HepG2 (cell line): ENCODE measurements around the gene S100A10. TPM values are rescaled to one million over a fixed set of nuclear protein-coding genes. Genes with fewer than 3 reads are reported as not detected.
A peak's percentile ranks its signal among the peaks of the same experiment; 100 is the strongest.

Experiments
- ATAC-seq: fragments of 200-7000 bp; cut with Tn5 transposase; 3 replicates; pipeline ENCODE4 v1.9.1; 2020; ENCODE audit warnings: mild to moderate bottlenecking, moderate library complexity
- BruUV-seq: library from RNA; stranded (reverse); fragments of 400-500 nt; replicated peaks from 2 replicates; lab custom pipeline; 2021; lab: Mats Ljungman, UMichigan
- CTCF ChIA-PET: fragments of 300-600 bp; formaldehyde crosslinking; extraction: SDS; loops from one replicate; lab custom pipeline; 2021; ENCODE audit warnings: low total read pairs, inconsistent platforms, low intra/inter-chr PET ratio; lab: Yijun Ruan, JAX
- POLR2A ChIA-PET: fragments of 350-600 bp; sonication (Branson Sonifier 250); formaldehyde crosslinking; loops from one replicate; lab custom pipeline; 2020; ENCODE audit warnings: antibody characterized with exemption, inconsistent platforms; lab: Yijun Ruan, JAX
- DNase-seq: peaks from one replicate; pipeline ENCODE4 v3.0.0-alpha.2; 2015; ENCODE audit warnings: low spot score
- FAIRE-seq: peaks from 3 replicates; lab custom pipeline; 2011; peaks lifted over from hg19 to GRCh38; lab: Jason Lieb, UNC
- H2AFZ ChIP-seq: one replicate; pipeline ENCODE4 v1.6.1; 2011; ENCODE audit warnings: low read length, inconsistent platforms
- H3K27ac ChIP-seq: fragments of 300-600 bp; 3 replicates; pipeline ENCODE4 v1.8.0; 2011; ENCODE audit warnings: mixed run types, mild to moderate bottlenecking, mixed read lengths, low read length, inconsistent platforms; ENCODE audit not compliant: insufficient read depth; ENCODE audit errors: extremely low read length
- H3K27me3 ChIP-seq, 2 experiments: fragments of 200-600 bp in 1 of 2; 2 replicates in 1 of 2; 3 replicates in 1 of 2; pipeline versions ENCODE4 v1.6.0 to v1.8.0; 2011; ENCODE audit warnings: low read length in 2 of 2, mild to moderate bottlenecking in 2 of 2, moderate library complexity in 2 of 2, inconsistent platforms in 1 of 2; ENCODE audit not compliant: insufficient read depth in 2 of 2, control insufficient read depth in 1 of 2
- H3K36me3 ChIP-seq, 2 experiments: fragments of 200-600 bp in 1 of 2; replicated peaks in 1 of 2; 2 replicates in 1 of 2; 3 replicates in 1 of 2; pipeline versions ENCODE4 v1.5.1 to v1.8.0; 2011; ENCODE audit warnings: low read length in 2 of 2, inconsistent platforms in 1 of 2; ENCODE audit not compliant: insufficient read depth in 2 of 2, control insufficient read depth in 1 of 2
- H3K4me1 ChIP-seq: 2 replicates; pipeline ENCODE4 v1.5.1; 2012; ENCODE audit warnings: low read length, inconsistent platforms; ENCODE audit not compliant: insufficient read depth
- H3K4me2 ChIP-seq: 2 replicates; pipeline ENCODE4 v1.6.0; 2011; ENCODE audit warnings: low read depth, low read length, inconsistent platforms
- H3K4me3 ChIP-seq, 3 experiments: fragments of 200-600 bp in 1 of 3; sonication (generic), shearing (Covaris generic) in 1 of 3; replicated peaks in 1 of 3; 2 replicates each; pipeline ENCODE4 v1.5.1; 2011 to 2016; ENCODE audit warnings: low read length in 3 of 3, inconsistent platforms in 2 of 3, low read depth in 2 of 3, mild to moderate bottlenecking in 2 of 3, control low read depth in 1 of 3, mixed read lengths in 1 of 3; ENCODE audit not compliant: insufficient read depth in 1 of 3
- H3K79me2 ChIP-seq: one replicate; pipeline ENCODE4 v1.6.1; 2011; ENCODE audit warnings: low read length, inconsistent platforms; ENCODE audit not compliant: insufficient read depth
- H3K9ac ChIP-seq: 2 replicates; pipeline ENCODE4 v1.6.0; 2011; ENCODE audit warnings: mild to moderate bottlenecking, low read depth, low read length, inconsistent platforms; ENCODE audit not compliant: insufficient read depth
- H3K9me3 ChIP-seq: 2 replicates; pipeline ENCODE4 v1.5.1; 2012; ENCODE audit warnings: mild to moderate bottlenecking, low read length
- H4K20me1 ChIP-seq: 2 replicates; pipeline ENCODE4 v1.6.0; 2011; ENCODE audit warnings: inconsistent platforms, mild to moderate bottlenecking, low read length, moderate library complexity; ENCODE audit not compliant: insufficient read depth
- CTCF ChIP-seq: sonication (generic); formaldehyde crosslinking; IDR thresholded peaks from 2 replicates; pipeline ENCODE4 v1.5.0; 2020; ENCODE audit warnings: mild to moderate bottlenecking, missing genetic modification reagents, moderate library complexity
- FOXA1 ChIP-seq, 2 experiments: fragments of 450-650 bp in 1 of 2; sonication (generic) in 1 of 2; formaldehyde crosslinking in 1 of 2; IDR thresholded peaks; 2 replicates each; pipeline versions ENCODE4 v1.4.0 to v1.6.1; 2016 to 2020; ENCODE audit warnings: missing genetic modification reagents in 1 of 2
- JUNB ChIP-seq: sonication (generic); formaldehyde crosslinking; IDR thresholded peaks from 2 replicates; pipeline ENCODE4 v1.8.0; 2022; ENCODE audit warnings: missing genetic modification reagents, mild to moderate bottlenecking, borderline replicate concordance
- KDM1A ChIP-seq: IDR thresholded peaks from 2 replicates; pipeline ENCODE4 v1.6.1; 2016; ENCODE audit warnings: missing compliant biosample characterization
- MIER2 ChIP-seq: IDR thresholded peaks from 2 replicates; pipeline ENCODE4 v1.6.1; 2016; ENCODE audit warnings: missing biosample characterization, missing genetic modification reagents
- RARG ChIP-seq: sonication (generic); formaldehyde crosslinking; IDR thresholded peaks from 2 replicates; pipeline ENCODE4 v1.4.0; 2020; ENCODE audit warnings: low read depth, mild to moderate bottlenecking, missing genetic modification reagents
- RORA ChIP-seq: sonication (generic); formaldehyde crosslinking; IDR thresholded peaks from 2 replicates; pipeline ENCODE4 v1.5.0; 2020; ENCODE audit warnings: mild to moderate bottlenecking, missing genetic modification reagents, moderate library complexity
- SUZ12 ChIP-seq: fragments of 150-350 bp; IDR thresholded peaks from 2 replicates; pipeline ENCODE4 v1.6.1; 2014; ENCODE audit warnings: low read depth, low read length
- ZNF33A ChIP-seq: sonication (generic); formaldehyde crosslinking; IDR thresholded peaks from 2 replicates; pipeline ENCODE4 v1.5.1; 2020; ENCODE audit warnings: missing genetic modification reagents, mild to moderate bottlenecking, moderate library complexity, borderline replicate concordance
- WGBS: methylation state at CpG from one replicate; pipeline ENCODE4 v1.1.6; 2017; ENCODE audit warnings: low lambda C conversion rate; 5-methylcytosine and 5-hydroxymethylcytosine counted together
- in situ Hi-C: cut with HindIII; loops from 2 replicates; pipeline ENCODE4 v1.10.0; 2017; ENCODE audit warnings: low pct_unique_long_range_greater_than_20kb; ENCODE audit not compliant: extremely low pct_ligation_motif_present
- intact Hi-C: fragments of 100-400 bp; cut with micrococcal nuclease; formaldehyde crosslinking; loops from one replicate; pipeline ENCODE4 v1.10.0; 2022; ENCODE audit not compliant: unreplicated experiment
- polyA plus RNA-seq, 8 experiments: library from polyadenylated mRNA; depleted of rRNA in 3 of 8; stranded (reverse) in 7 of 8; unstranded in 1 of 8; fragments of >200 nt; fragmentation: Illumina TruSeq in 4 of 8; extraction: Trizol in 4 of 8; gene quantifications; 2 replicates each; pipeline versions ENCODE4 v1.2.1 to v1.2.3, GENCODE V29; 2011 to 2016; ENCODE audit warnings: low read depth in 4 of 8, missing spikeins in 1 of 8, mixed read lengths in 1 of 8; ENCODE audit not compliant: insufficient read depth in 1 of 8
- total RNA-seq, 5 experiments: library from RNA; depleted of rRNA; stranded (reverse); fragments of >200 nt; fragmentation: Illumina TruSeq; extraction: Trizol; gene quantifications; 2 replicates each; pipeline ENCODE4 v1.2.3, GENCODE V29; 2016; ENCODE audit warnings: low read depth in 1 of 5
- TF ChIP-seq, protein P1 (sequence below): IDR thresholded peaks from 2 replicates; pipeline ENCODE4 v1.6.1; 2016; ENCODE audit warnings: mild to moderate bottlenecking, missing biosample characterization, missing genetic modification reagents

Gene S100A10
- total and polyA plus RNA-seq, 2 of the 13 experiments (the other 11 are each of a cell fraction or from before 2014, with no cell fraction given): 16.8 to 28.7 TPM

DNA sequence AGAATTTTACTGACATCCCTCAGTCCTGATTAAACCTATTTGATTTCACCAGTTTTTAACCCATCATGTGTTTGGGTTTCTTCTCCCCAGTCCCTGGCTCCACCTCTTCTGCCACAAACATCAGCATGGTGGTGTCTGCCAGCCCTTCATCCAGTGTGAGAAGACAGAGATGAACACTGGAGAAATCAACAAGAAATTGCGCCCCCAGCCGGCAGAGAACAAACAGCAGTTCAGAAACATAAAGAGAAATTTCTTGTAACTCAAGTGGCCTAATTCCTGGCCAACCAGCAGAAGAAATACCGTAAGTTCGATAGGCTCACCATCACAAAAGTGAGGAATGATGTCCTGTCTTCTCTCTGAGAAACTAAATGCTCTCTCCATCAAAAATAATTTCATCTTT lies 24.9 kb upstream of the S100A10 start:
- Histone ChIP-seq H3K27ac (no peak overlapping the region), H4K20me1 (no peaks in the 10 kb centered on the region), H3K4me2 (no peak overlapping the region), H3K4me1 (no peaks in the 10 kb centered on the region), H3K4me3 (no peak overlapping the region), H3K27me3 (peaks cover 1 to 18% of the 10 kb centered on the region in 2 experiments; a peak in 3 of 5 replicates), H3K9me3 (no peaks in the 10 kb centered on the region), H2AFZ (no peak overlapping the region), H3K36me3 (no peaks in the 10 kb centered on the region), H3K79me2 (no peaks in the 10 kb centered on the region), H3K9ac (no peak overlapping the region)
- WGBS: 20% methylated on average over 4 of the region's 4 CpGs
- ATAC-seq: no peak
- no TSS peak for BruUV-seq
- in situ Hi-C loops: no loop called here
- ChIA-PET POLR2A (no interaction called here), CTCF (no interaction called here)
- FAIRE-seq: no peak
- no peak for DNase-seq
- no peak for TF ChIP-seq SUZ12
- TF ChIP-seq ZNF33A (CRISPR knock-in tag): no peak
- no peak for TF ChIP-seq FOXA1 (IDR thresholded peaks at IDR 0.05)
- TF ChIP-seq FOXA1 (CRISPR knock-in tag; IDR thresholded peaks at IDR 0.05): 0 out of 2 replicates have a peak, but pooled peaks have one; percentile 5
- TF ChIP-seq, protein P1, sequence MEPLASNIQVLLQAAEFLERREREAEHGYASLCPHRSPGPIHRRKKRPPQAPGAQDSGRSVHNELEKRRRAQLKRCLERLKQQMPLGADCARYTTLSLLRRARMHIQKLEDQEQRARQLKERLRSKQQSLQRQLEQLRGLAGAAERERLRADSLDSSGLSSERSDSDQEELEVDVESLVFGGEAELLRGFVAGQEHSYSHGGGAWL: no peak
- TF ChIP-seq MIER2 (CRISPR knock-in tag): no peak
- no peak for TF ChIP-seq JUNB
- TF ChIP-seq CTCF (CRISPR knock-in tag): 0 out of 2 replicates have a peak, but pooled peaks have one; percentile 9
- TF ChIP-seq RARG (CRISPR knock-in tag): no peak
- no peak for TF ChIP-seq KDM1A (CRISPR knock-in tag)
- TF ChIP-seq RORA (CRISPR knock-in tag): no peak
- intact Hi-C loops: no loop called here
